Renal cortex interstitium (tissue), 11 donors: ENCODE measurements around the gene TIE1. TPM values are rescaled to one million over a fixed set of nuclear protein-coding genes. Genes with fewer than 3 reads are reported as not detected.
A peak's percentile ranks its signal among the peaks of the same experiment; 100 is the strongest.

Experiments
- DNase-seq, 11 donors: peaks; one replicate each; pipeline ENCODE4 v3.0.0-alpha.2; 2013; ENCODE audit warnings: low read depth in 9 of 11, low spot score in 4 of 11; ENCODE audit errors: extremely low read depth in 1 of 11
- polyA plus RNA-seq, 3 donors: library from polyadenylated mRNA; unstranded; fragments of 120-200 nt; gene quantifications; one replicate each; pipeline ENCODE4 v1.2.1, GENCODE V29; 2013; ENCODE audit not compliant: insufficient read length in 3 of 3

The TIE1 gene
- polyA plus RNA-seq, 3 donors = 39.5 to 62.5 (median 55.4) TPM

GRCh38 chr1:43271186-43272118 lies 29.3 kb upstream of the TIE1 start:
- no peak for DNase-seq

- DNase-seq = no peak
Measured at GRCh38 chr1:43272161-43272560, 28.6 kb upstream of the TIE1 start.

GRCh38 chr1:43272576-43273571 lies 27.9 kb upstream of the TIE1 start:
- DNase-seq = no peak

GRCh38 chr1:43273708-43274107 lies 27.1 kb upstream of the TIE1 start:
- no peak for DNase-seq

GRCh38 chr1:43274125-43274803 lies 26.5 kb upstream of the TIE1 start:
- no peak for DNase-seq

- no peak for DNase-seq
Measured at GRCh38 chr1:43274804-43275180, 26.0 kb upstream of the TIE1 start.

- no peak for DNase-seq
Measured at GRCh38 chr1:43275826-43276620, 24.8 kb upstream of the TIE1 start.

- DNase-seq = peak in 2 of 11 donors; percentile 36 to 60
Measured at GRCh38 chr1:43276673-43277072, 24.1 kb upstream of the TIE1 start.

GRCh38 chr1:43277116-43277876 lies 23.5 kb upstream of the TIE1 start:
- DNase-seq = no peak

GRCh38 chr1:43279161-43279560 lies 21.6 kb upstream of the TIE1 start:
- DNase-seq = no peak

GRCh38 chr1:43279666-43280065 lies 21.1 kb upstream of the TIE1 start:
- no peak for DNase-seq

- DNase-seq = peak in 1 of 11 donors; percentile 31
Measured at GRCh38 chr1:43280692-43281091, 20.1 kb upstream of the TIE1 start.

GRCh38 chr1:43282220-43283195 lies 18.3 kb upstream of the TIE1 start:
- no peak for DNase-seq

- no peak for DNase-seq
Measured at GRCh38 chr1:43284065-43284464, 16.7 kb upstream of the TIE1 start.

- DNase-seq = no peak
Measured at GRCh38 chr1:43284546-43285110, 16.2 kb upstream of the TIE1 start.

- DNase-seq = peak in 5 of 11 donors; percentile 37 to 69 (median 55)
Measured at GRCh38 chr1:43285269-43285990, 15.4 kb upstream of the TIE1 start, which contains the start of gene C1orf210. TSS of gene C1orf210 (minus strand) at chr1:43285581. CDS start at chr1:43283270, 2,311 bp downstream.
